Cardiac fibroblast (primary cell): Measurements from ENCODE around the gene PRRG2.

Source experiments
- DNase-seq, 2 donors: peaks; one replicate each; pipeline versions ENCODE4 v3.0.0 to v3.0.0-alpha.2; 2010; ENCODE audit warnings: low read depth in 2 of 2
- H3K4me3 ChIP-seq, 2 donors: replicated peaks in 1 of 2; 1 replicate in 1 of 2; 2 replicates in 1 of 2; pipeline ENCODE4 v1.5.1; 2011; ENCODE audit warnings: low read depth in 2 of 2, low read length in 2 of 2, mild to moderate bottlenecking in 2 of 2, moderate library complexity in 1 of 2
- CTCF ChIP-seq: IDR thresholded peaks from one replicate; pipeline ENCODE4 v1.5.1; 2011; ENCODE audit warnings: low read depth, mild to moderate bottlenecking, low read length, inconsistent platforms

Gene PRRG2

GRCh38 chr19:49581007-49581508 is at the start of gene PRRG2:
Gene PRRG2, plus strand, starts transcription at chr19:49581316. Its CDS starts 1,904 bp downstream, at chr19:49583220.
- TF ChIP-seq CTCF: no peak
- DNase-seq: no peak
- peak within 1 kb of the TSS; percentile 73 to 89 for H3K4me3 ChIP-seq

- H3K4me3 ChIP-seq: peak overlapping the region; percentile 47 to 57
- TF ChIP-seq CTCF: no peak
- peak; percentile 50 to 61 for DNase-seq
Measured at GRCh38 chr19:49533551-49534488, 47.3 kb upstream of the PRRG2 start.

GRCh38 chr19:49534632-49535385 is 46.3 kb upstream of the PRRG2 start:
- no peak overlapping the region for H3K4me3 ChIP-seq
- DNase-seq: no peak
- TF ChIP-seq CTCF: no peak

- no peak overlapping the region for H3K4me3 ChIP-seq
- no peak for DNase-seq
- TF ChIP-seq CTCF: no peak
Measured at GRCh38 chr19:49536921-49537462, 44.1 kb upstream of the PRRG2 start.

- no peak for DNase-seq
- no peak overlapping the region for H3K4me3 ChIP-seq
- no peak for TF ChIP-seq CTCF
Measured at GRCh38 chr19:49538643-49539042, 42.5 kb upstream of the PRRG2 start.

GRCh38 chr19:49539192-49539952 is 41.7 kb upstream of the PRRG2 start:
- no peak for TF ChIP-seq CTCF
- H3K4me3 ChIP-seq: no peak overlapping the region
- DNase-seq: no peak
